Psoas muscle (tissue), 8 donors: Measurements from ENCODE around the gene PREP. TPM values are rescaled to one million over a fixed set of nuclear protein-coding genes. Genes with fewer than 3 reads are reported as not detected.

Experiments
- ATAC-seq, 4 donors: fragments of 200-7000 bp; cut with Tn5 transposase; one replicate each; pipeline ENCODE4 v1.9.1; 2020; ENCODE audit warnings: moderate library complexity in 3 of 4, mild to moderate bottlenecking in 2 of 4
- DNase-seq, 2 donors: peaks; one replicate each; pipeline ENCODE4 v3.0.0-alpha.2; 2020
- H3K27ac ChIP-seq: fragments of 200-600 bp; one replicate; pipeline ENCODE4 v1.8.0; 2022
- H3K27me3 ChIP-seq, 3 donors: fragments of 200-600 bp in 1 of 3; one replicate each; pipeline versions ENCODE4 v1.6.1 to v1.8.0; 2013 to 2022; ENCODE audit warnings: low read length in 2 of 3, mild to moderate bottlenecking in 2 of 3, moderate library complexity in 1 of 3; ENCODE audit not compliant: insufficient read depth in 3 of 3
- H3K36me3 ChIP-seq, 2 donors: fragments of 200-600 bp in 1 of 2; one replicate each; pipeline versions ENCODE4 v1.6.1 to v1.8.0; 2013 to 2022; ENCODE audit warnings: low read depth in 1 of 2, mild to moderate bottlenecking in 1 of 2, moderate library complexity in 1 of 2; ENCODE audit not compliant: insufficient read depth in 1 of 2
- H3K4me1 ChIP-seq: fragments of 200-600 bp; one replicate; pipeline ENCODE4 v1.8.0; 2022
- H3K4me3 ChIP-seq: fragments of 200-600 bp; one replicate; pipeline ENCODE4 v1.8.0; 2022; ENCODE audit warnings: mild to moderate bottlenecking
- H3K9me3 ChIP-seq: fragments of 200-600 bp; one replicate; pipeline ENCODE4 v1.8.0; 2022
- CTCF ChIP-seq: fragments of 200-600 bp; IDR thresholded peaks from one replicate; pipeline ENCODE4 v1.8.0; 2022; ENCODE audit warnings: antibody characterized with exemption
- WGBS, 3 donors: extraction: QIAGEN DNeasy Blood & Tissue Kit; methylation state at CpG; one replicate each; pipeline versions ENCODE4 v1.1.6 to v1.1.7; 2013; 5-methylcytosine and 5-hydroxymethylcytosine counted together
- intact Hi-C, 2 donors: fragments of 100-400 bp; cut with DNase I; formaldehyde crosslinking; loops; one replicate each; pipeline versions ENCODE4 v1.11.0 to v1.14.2; 2022
- polyA plus RNA-seq, 3 donors: library from polyadenylated mRNA; stranded (reverse); fragments of 200-250 nt; gene quantifications; one replicate each; pipeline ENCODE4 v1.2.3, GENCODE V29; 2013
- total RNA-seq, 4 donors: library from RNA; stranded (reverse); fragmentation: NEBNext Ultra II Directional in 2 of 4; extraction: Animal tissue kit (Norgen Biotek cat#: 25700) in 2 of 4; gene quantifications; one replicate each; pipeline versions ENCODE4 v1.2.1 to v1.2.4, GENCODE V29; 2021 to 2023
- donor health status: healthy with polysubstance abuse.
- donor health status: DM: no; HTN: no; CAD: no; lungs with moderate emphysema.
- donor health status: Bipolar disorder and iron deficiency.
- donor health status: healthy.
- donor health status: DM: yes; HTN: yes; CAD: no.
- donor health status: DM: no; HTN: no; CAD: no.
- donor health status: DM: no; HTN: no; CAD: no.
- donor health status: DM: yes; HTN: yes; CAD: no.

PREP gene
- total and polyA plus RNA-seq, 7 donors: 31.4 to 67.0 (median 50.1) TPM

GRCh38 chr6:105322499-105323225, 80.2 kb downstream of the PREP start:
- Histone ChIP-seq H3K27me3 (no peaks in the 10 kb centered on the region), H3K36me3 (peaks cover 10 to 20% of the 10 kb centered on the region in 2 donors), H3K4me1 (peaks cover 79% of the 10 kb centered on the region), H3K27ac (peak overlapping the region; percentile 98), H3K4me3 (no peak overlapping the region), H3K9me3 (no peaks in the 10 kb centered on the region)
- WGBS, 3 donors: 82 to 91% (median 90%) methylated on average over 3 of the region's 3 CpGs
- DNase-seq: no peak
- ATAC-seq: no peak
- TF ChIP-seq CTCF: no peak
- intact Hi-C loops: loop anchor here in 1 of 2 donors (5.0 kb wide), 1 partner anchor 40 kb away; no protein-coding TSS in a partner anchor

- WGBS, 3 donors: 85 to 98% (median 96%) methylated on average over 2 of the region's 2 CpGs
- no peak overlapping the region for H3K27ac ChIP-seq
- TF ChIP-seq CTCF: no peak
- intact Hi-C loops: loop anchor here in 1 of 2 donors (5.0 kb wide), 1 partner anchor 41 kb away; no protein-coding TSS in a partner anchor
- no peak overlapping the region for H3K4me3 ChIP-seq
- peaks cover 10 to 20% of the 10 kb centered on the region in 2 donors for H3K36me3 ChIP-seq
- DNase-seq (no peak), ATAC-seq (no peak)
- H3K9me3 ChIP-seq: no peaks in the 10 kb centered on the region
- no peaks in the 10 kb centered on the region for H3K27me3 ChIP-seq
- peaks cover 78% of the 10 kb centered on the region for H3K4me1 ChIP-seq
Observed at GRCh38 chr6:105321728-105322127, 81.2 kb downstream of the PREP start.

GRCh38 chr6:105321207-105321606, 81.7 kb downstream of the PREP start:
- no peak for ATAC-seq

GRCh38 chr6:105320765-105321164, 82.1 kb downstream of the PREP start:
- WGBS, 3 donors: 58 to 65% (median 62%) methylated on average over 3 of the region's 3 CpGs
- intact Hi-C loops: loop anchor here in 1 of 2 donors (5.0 kb wide), 1 partner anchor 42 kb away; no protein-coding TSS in a partner anchor
- ATAC-seq: no peak

More at GRCh38 chr6:105321207-105321606, 81.7 kb downstream of the PREP start:
- Histone ChIP-seq H3K36me3 (peaks cover 10 to 20% of the 10 kb centered on the region in 2 donors), H3K4me1 (peaks cover 73% of the 10 kb centered on the region), H3K4me3 (no peak overlapping the region), H3K27me3 (no peaks in the 10 kb centered on the region), H3K9me3 (no peaks in the 10 kb centered on the region), H3K27ac (no peak overlapping the region)
- 70 to 81% (median 71%) methylated on average over 6 of the region's 6 CpGs for WGBS, 3 donors
- intact Hi-C loops: loop anchor here in 1 of 2 donors (5.0 kb wide), 1 partner anchor 41 kb away; no protein-coding TSS in a partner anchor
- TF ChIP-seq CTCF: no peak
- DNase-seq: no peak

More at GRCh38 chr6:105320765-105321164, 82.1 kb downstream of the PREP start:
- Histone ChIP-seq H3K27ac (no peak overlapping the region), H3K4me3 (no peak overlapping the region), H3K36me3 (peaks cover 10 to 20% of the 10 kb centered on the region in 2 donors), H3K4me1 (peaks cover 70% of the 10 kb centered on the region), H3K27me3 (no peaks in the 10 kb centered on the region), H3K9me3 (no peaks in the 10 kb centered on the region)
- DNase-seq: no peak
- no peak for TF ChIP-seq CTCF
